GM15510 (cell line): Measurements from ENCODE around the gene ZNF846.

ENCODE experiments used
- POLR2A ChIP-seq: IDR thresholded peaks from 3 replicates; pipeline ENCODE4 v1.6.1; 2011; ENCODE audit warnings: borderline replicate concordance; ENCODE audit not compliant: insufficient read length; ENCODE audit errors: extremely low read depth

Gene ZNF846

DNA sequence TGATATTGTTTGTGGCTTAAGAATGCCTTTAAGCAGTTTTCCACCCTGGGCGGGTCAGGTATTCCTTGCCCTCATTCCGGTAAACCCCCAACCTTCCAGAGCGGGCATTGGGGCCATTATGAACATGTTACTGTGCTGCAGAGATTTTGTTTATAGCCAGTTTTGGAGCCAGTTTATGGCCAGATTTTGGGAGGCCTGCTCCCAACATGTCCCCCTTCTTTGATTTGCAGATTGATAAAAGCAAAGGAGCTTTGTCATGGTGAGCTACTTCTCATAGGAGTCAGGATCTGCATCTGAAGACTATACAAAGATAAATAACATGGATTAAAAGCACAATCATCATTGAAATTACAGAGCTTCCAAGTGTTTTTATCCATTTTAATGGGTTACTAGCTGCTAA, 56.7 kb downstream of the ZNF846 start:
- TF ChIP-seq POLR2A, result no peak

GRCh38 chr19:9709305-9709704, 59.2 kb downstream of the ZNF846 start:
- no peak for TF ChIP-seq POLR2A

DNA sequence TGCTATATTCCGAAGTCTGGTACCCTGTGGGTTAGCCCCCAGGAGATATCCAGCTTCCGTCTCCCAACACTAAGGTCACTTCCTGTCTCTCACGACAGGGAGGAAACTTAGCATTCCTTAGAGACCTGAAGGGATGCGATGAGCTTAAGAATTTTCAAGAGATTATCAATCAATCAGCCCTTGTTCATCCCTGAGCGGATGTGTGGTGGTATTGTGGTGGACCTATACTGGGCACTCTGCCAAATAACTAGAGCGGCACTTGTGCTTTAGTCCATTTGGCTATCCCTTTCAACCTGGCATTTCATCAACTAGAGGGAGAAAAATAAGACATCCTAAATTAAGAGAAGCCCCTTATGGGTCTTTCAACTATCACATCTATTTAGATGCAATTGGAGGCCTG, 62.7 kb downstream of the ZNF846 start:
- TF ChIP-seq POLR2A, result no peak

DNA sequence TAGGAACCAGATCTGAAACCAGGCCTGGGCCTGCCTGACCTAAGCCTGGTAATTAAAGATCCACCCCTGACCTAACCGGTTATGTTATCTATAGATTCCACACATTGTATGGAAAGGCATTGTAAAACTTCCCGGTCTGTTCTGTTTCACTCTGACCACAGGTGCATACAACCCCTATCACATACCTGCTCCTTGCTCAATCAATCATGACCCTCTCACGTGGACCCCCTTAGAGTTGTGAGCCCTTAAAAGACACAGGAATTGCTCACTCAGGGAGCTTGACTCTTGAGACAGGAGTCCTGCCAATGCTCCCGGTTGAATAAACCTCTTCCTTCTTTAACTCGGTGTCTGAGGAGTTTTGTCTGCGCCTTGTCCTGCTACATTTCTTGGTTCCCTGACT, 66.4 kb downstream of the ZNF846 start:
- no peak for TF ChIP-seq POLR2A
